Neural progenitor cell (in vitro differentiated cells): Measurements from ENCODE around the gene SLC17A9. TPM values are rescaled to one million over a fixed set of nuclear protein-coding genes. Genes with fewer than 3 reads are reported as not detected.

Experiments used
- DNase-seq: peaks from one replicate; pipeline ENCODE4 v3.0.0-alpha.2; 2016; ENCODE audit warnings: low spot score
- H2AFZ ChIP-seq: fragments of 200-600 bp; sonication (generic); replicated peaks from 2 replicates; pipeline ENCODE4 v1.6.1; 2016; ENCODE audit warnings: antibody characterized with exemption
- H3F3A ChIP-seq: fragments of 200-600 bp; sonication (generic); 2 replicates; pipeline ENCODE4 v1.6.1; 2016; ENCODE audit warnings: antibody characterized with exemption, low read depth
- H3K27ac ChIP-seq: fragments of 200-600 bp; sonication (generic); 2 replicates; pipeline ENCODE4 v1.5.1; 2016; ENCODE audit warnings: mild to moderate bottlenecking
- H3K27me3 ChIP-seq: fragments of 200-600 bp; sonication (generic); 2 replicates; pipeline ENCODE4 v1.6.1; 2016; ENCODE audit warnings: mild to moderate bottlenecking, moderate library complexity
- H3K36me3 ChIP-seq: fragments of 200-600 bp; sonication (generic); 2 replicates; pipeline ENCODE4 v1.5.1; 2016
- H3K4me1 ChIP-seq: fragments of 200-600 bp; sonication (generic); 2 replicates; pipeline ENCODE4 v1.6.1; 2016; ENCODE audit warnings: mixed run types
- H3K4me2 ChIP-seq: fragments of 200-600 bp; sonication (generic); 2 replicates; pipeline ENCODE4 v1.6.1; 2016
- H3K4me3 ChIP-seq: fragments of 200-600 bp; sonication (generic); 2 replicates; pipeline ENCODE4 v1.5.1; 2016
- H3K79me2 ChIP-seq: fragments of 200-600 bp; sonication (generic); 2 replicates; pipeline ENCODE4 v1.6.1; 2016; ENCODE audit warnings: low read depth
- H3K9ac ChIP-seq: fragments of 200-600 bp; sonication (generic); 2 replicates; pipeline ENCODE4 v1.6.1; 2016
- H3K9me3 ChIP-seq: fragments of 200-600 bp; sonication (generic); 2 replicates; pipeline ENCODE4 v1.5.1; 2016; ENCODE audit warnings: low read depth
- H4K20me1 ChIP-seq: fragments of 200-600 bp; sonication (generic); 2 replicates; pipeline ENCODE4 v1.6.1; 2016; ENCODE audit warnings: low read depth
- H3K27ac Mint-ChIP-seq: 3 replicates; pipeline ENCODE4 v1.8.0; 2021; ENCODE audit warnings: mixed read lengths
- H3K27me3 Mint-ChIP-seq: 2 replicates; pipeline ENCODE4 v1.8.0; 2022; ENCODE audit warnings: low read depth, mild to moderate bottlenecking, inconsistent platforms, moderate library complexity, mixed read lengths; ENCODE audit not compliant: insufficient read depth
- H3K36me3 Mint-ChIP-seq: 3 replicates; pipeline ENCODE4 v1.8.0; 2021; ENCODE audit warnings: mixed read lengths
- H3K4me1 Mint-ChIP-seq: 3 replicates; pipeline ENCODE4 v1.8.0; 2021; ENCODE audit warnings: mixed read lengths
- H3K4me3 Mint-ChIP-seq: 3 replicates; pipeline ENCODE4 v1.8.0; 2021; ENCODE audit warnings: mild to moderate bottlenecking, moderate library complexity, mixed read lengths
- H3K9me3 Mint-ChIP-seq: 3 replicates; pipeline ENCODE4 v1.8.0; 2020; ENCODE audit warnings: mixed read lengths
- EZH2 ChIP-seq: fragments of 200-600 bp; sonication (generic); IDR thresholded peaks from 2 replicates; pipeline ENCODE4 v1.6.1; 2017; ENCODE audit warnings: antibody characterized with exemption, mild to moderate bottlenecking, moderate library complexity
- EZH2phosphoT487 ChIP-seq: fragments of 200-600 bp; sonication (generic); IDR thresholded peaks from 2 replicates; pipeline ENCODE4 v1.6.1; 2017; ENCODE audit warnings: antibody characterized with exemption
- total RNA-seq: library from RNA; depleted of rRNA; stranded (reverse); fragments of >200 nt; gene quantifications from 2 replicates; pipeline ENCODE4 v1.2.3, GENCODE V29; 2015; ENCODE audit warnings: low replicate concordance
- TF ChIP-seq, protein P1 (sequence below): fragments of 200-600 bp; sonication (generic); IDR thresholded peaks from 2 replicates; pipeline ENCODE4 v1.5.1; 2017; ENCODE audit warnings: antibody characterized with exemption, mild to moderate bottlenecking

SLC17A9 gene
- total RNA-seq, 1 donor from 2014 or later = 0.17 TPM

DNA sequence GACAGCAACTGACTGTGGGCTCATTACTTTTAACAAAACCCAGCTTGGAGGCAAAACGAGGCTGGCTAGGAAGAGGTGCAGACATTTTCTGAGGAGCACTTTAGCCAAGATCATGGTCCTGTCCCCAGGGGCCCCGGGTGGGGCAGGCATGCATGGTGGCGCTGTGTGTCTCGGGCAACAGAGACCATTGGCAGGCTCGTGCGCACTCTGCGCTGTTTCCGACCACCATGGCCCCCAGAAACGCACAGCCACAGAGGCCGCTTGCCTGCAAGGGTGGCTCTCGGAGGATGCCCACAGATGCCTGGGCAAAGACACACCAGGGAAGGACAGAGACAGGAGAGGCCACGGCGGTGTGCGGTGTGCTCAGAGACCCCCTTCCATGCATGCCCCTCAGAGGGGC, 47.5 kb downstream of the SLC17A9 start:
- Histone ChIP-seq H3K79me2 (no peaks in the 10 kb centered on the region), H3K4me2 (no peak overlapping the region), H3K27me3 (peaks cover 87% of the 10 kb centered on the region), H2AFZ (no peak overlapping the region), H3K9ac (no peak overlapping the region), H3K27ac (no peak overlapping the region), H3K9me3 (no peaks in the 10 kb centered on the region), H3K4me1 (peaks cover 9% of the 10 kb centered on the region), H3K4me3 (no peak overlapping the region), H3K36me3 (no peaks in the 10 kb centered on the region), H3F3A (peaks cover 16% of the 10 kb centered on the region), H4K20me1 (peaks cover 20% of the 10 kb centered on the region)
- Mint-ChIP-seq H3K4me1 (peaks cover 16% of the 10 kb centered on the region), H3K4me3 (no peak overlapping the region), H3K9me3 (peaks cover 4% of the 10 kb centered on the region), H3K36me3 (no peaks in the 10 kb centered on the region), H3K27ac (no peak overlapping the region), H3K27me3 (peaks cover 54% of the 10 kb centered on the region)
- no peak for TF ChIP-seq EZH2phosphoT487
- TF ChIP-seq, protein P1, sequence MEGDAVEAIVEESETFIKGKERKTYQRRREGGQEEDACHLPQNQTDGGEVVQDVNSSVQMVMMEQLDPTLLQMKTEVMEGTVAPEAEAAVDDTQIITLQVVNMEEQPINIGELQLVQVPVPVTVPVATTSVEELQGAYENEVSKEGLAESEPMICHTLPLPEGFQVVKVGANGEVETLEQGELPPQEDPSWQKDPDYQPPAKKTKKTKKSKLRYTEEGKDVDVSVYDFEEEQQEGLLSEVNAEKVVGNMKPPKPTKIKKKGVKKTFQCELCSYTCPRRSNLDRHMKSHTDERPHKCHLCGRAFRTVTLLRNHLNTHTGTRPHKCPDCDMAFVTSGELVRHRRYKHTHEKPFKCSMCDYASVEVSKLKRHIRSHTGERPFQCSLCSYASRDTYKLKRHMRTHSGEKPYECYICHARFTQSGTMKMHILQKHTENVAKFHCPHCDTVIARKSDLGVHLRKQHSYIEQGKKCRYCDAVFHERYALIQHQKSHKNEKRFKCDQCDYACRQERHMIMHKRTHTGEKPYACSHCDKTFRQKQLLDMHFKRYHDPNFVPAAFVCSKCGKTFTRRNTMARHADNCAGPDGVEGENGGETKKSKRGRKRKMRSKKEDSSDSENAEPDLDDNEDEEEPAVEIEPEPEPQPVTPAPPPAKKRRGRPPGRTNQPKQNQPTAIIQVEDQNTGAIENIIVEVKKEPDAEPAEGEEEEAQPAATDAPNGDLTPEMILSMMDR = no peak
- no peak for DNase-seq

DNA sequence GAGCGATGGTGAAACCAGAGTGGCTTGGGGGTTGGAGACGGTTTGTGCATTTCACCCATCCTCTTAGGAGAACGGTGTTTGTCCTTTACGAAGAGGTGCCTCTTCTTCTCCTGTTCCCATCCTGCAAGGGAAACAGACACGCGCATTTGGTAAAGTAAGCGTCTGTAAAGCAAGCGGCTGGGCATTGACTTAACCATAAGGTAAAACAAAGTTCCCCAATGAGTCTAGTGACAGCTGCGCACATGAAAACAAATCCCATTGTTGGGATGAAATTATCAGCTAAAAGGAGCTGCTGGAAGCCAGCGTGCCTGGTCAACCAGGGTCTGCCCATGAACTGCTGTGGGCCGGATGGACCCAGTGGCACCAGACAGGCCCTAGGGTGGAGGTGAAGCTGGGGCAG, 48.4 kb downstream of the SLC17A9 start:
- Histone ChIP-seq H4K20me1 (peaks cover 29% of the 10 kb centered on the region), H3K36me3 (no peaks in the 10 kb centered on the region), H3K79me2 (no peaks in the 10 kb centered on the region), H3K4me2 (no peak overlapping the region), H3K9me3 (no peaks in the 10 kb centered on the region), H3K27me3 (peaks cover 94% of the 10 kb centered on the region), H3K4me3 (no peak overlapping the region), H2AFZ (no peak overlapping the region), H3K9ac (no peak overlapping the region), H3F3A (peaks cover 25% of the 10 kb centered on the region), H3K4me1 (peaks cover 4% of the 10 kb centered on the region), H3K27ac (no peak overlapping the region)
- DNase-seq = no peak
- TF ChIP-seq EZH2phosphoT487 = no peak
- TF ChIP-seq EZH2 = no peak
- TF ChIP-seq, protein P1 = no peak
- Mint-ChIP-seq H3K9me3 (peaks cover 4% of the 10 kb centered on the region), H3K36me3 (no peaks in the 10 kb centered on the region), H3K27ac (no peak overlapping the region), H3K4me1 (peaks cover 6% of the 10 kb centered on the region), H3K27me3 (peaks cover 60% of the 10 kb centered on the region), H3K4me3 (no peak overlapping the region)

DNA sequence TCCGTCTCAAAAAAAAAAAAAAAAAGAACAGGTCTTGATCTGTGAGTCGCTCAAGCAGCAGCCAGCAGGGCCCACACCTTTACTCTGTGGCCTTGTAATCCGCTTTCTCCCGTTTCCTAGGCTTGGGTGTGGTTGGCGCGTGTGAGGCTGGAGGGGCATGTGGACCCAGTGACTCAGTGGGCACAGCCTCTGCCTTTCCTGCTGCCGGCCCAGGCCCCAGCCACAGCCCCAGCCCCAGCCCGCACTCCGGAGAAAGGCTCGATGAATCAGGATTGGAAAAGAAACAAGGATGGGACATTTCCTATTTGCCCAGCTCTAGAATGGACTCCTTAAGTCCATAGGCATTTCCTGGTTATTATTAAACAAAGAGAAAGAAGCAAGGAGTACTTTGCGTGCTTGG, 50.0 kb downstream of the SLC17A9 start:
- no peak overlapping the region for H3K4me3 Mint-ChIP-seq
- no peak for DNase-seq
- Histone ChIP-seq H3K9me3 (no peaks in the 10 kb centered on the region), H3K4me3 (no peak overlapping the region), H3K79me2 (no peaks in the 10 kb centered on the region), H3K4me2 (no peak overlapping the region), H3K27ac (no peak overlapping the region), H4K20me1 (peaks cover 39% of the 10 kb centered on the region), H2AFZ (no peak overlapping the region), H3K36me3 (no peaks in the 10 kb centered on the region), H3K27me3 (peaks cover 95% of the 10 kb centered on the region), H3K9ac (no peak overlapping the region), H3K4me1 (peaks cover 11% of the 10 kb centered on the region), H3F3A (peaks cover 33% of the 10 kb centered on the region)
- no peak overlapping the region for H3K27ac Mint-ChIP-seq
- H3K36me3 Mint-ChIP-seq = no peaks in the 10 kb centered on the region
- TF ChIP-seq EZH2phosphoT487 = no peak
- TF ChIP-seq, protein P1 = no peak
- no peak for TF ChIP-seq EZH2
- H3K9me3 Mint-ChIP-seq = peaks cover 4% of the 10 kb centered on the region
- peaks cover 3% of the 10 kb centered on the region for H3K4me1 Mint-ChIP-seq
- H3K27me3 Mint-ChIP-seq = peaks cover 59% of the 10 kb centered on the region
